ENCODE results near the gene SPATA2. TPM values are rescaled to one million over a fixed set of nuclear protein-coding genes. Genes with fewer than 3 reads are reported as not detected.

The SPATA2 gene
- total RNA-seq, 1 experiment from 2014 or later = 16.0 TPM

GRCh38 chr20:49955167-49955566 is 39.8 kb upstream of the SPATA2 start:
- DNase-seq = no peak
- intact Hi-C loops (cut with micrococcal nuclease; ENCODE audit: unreplicated experiment) = no loop called here
- TF ChIP-seq CTCF (IDR thresholded peaks at IDR 0.05; ENCODE audit: unreplicated experiment) = no peak
- Mint-ChIP-seq H3K36me3 (ENCODE audit: insufficient read depth, unreplicated experiment) (peaks cover 54% of the 10 kb centered on the region), H3K4me1 (ENCODE audit: low read depth, unreplicated experiment) (no peaks in the 10 kb centered on the region), H3K9me3 (ENCODE audit: low read depth, unreplicated experiment) (no peaks in the 10 kb centered on the region), H3K4me3 (ENCODE audit: low read depth, unreplicated experiment) (no peak overlapping the region), H3K27ac (ENCODE audit: unreplicated experiment) (no peak overlapping the region), H3K27me3 (ENCODE audit: unreplicated experiment) (no peaks in the 10 kb centered on the region)
- BruUV-seq (replicated peaks) = no TSS peak
- CTCF ChIA-PET = no interaction called here

- no peak for DNase-seq
- TF ChIP-seq CTCF (IDR thresholded peaks at IDR 0.05; ENCODE audit: unreplicated experiment) = no peak
- no peak overlapping the region for H3K4me3 Mint-ChIP-seq (ENCODE audit: low read depth, unreplicated experiment)
- H3K27ac Mint-ChIP-seq (ENCODE audit: unreplicated experiment) = no peak overlapping the region
- intact Hi-C loops (cut with micrococcal nuclease; ENCODE audit: unreplicated experiment) = no loop called here
- H3K36me3 Mint-ChIP-seq (ENCODE audit: insufficient read depth, unreplicated experiment) = peaks cover 63% of the 10 kb centered on the region
- CTCF ChIA-PET = interaction anchor here (0.6 to 0.8 kb wide), 5 partner anchors 11 to 964 kb away, joined by 3 to 4 read pairs (median 3); no protein-coding TSS in a partner anchor
- no peaks in the 10 kb centered on the region for H3K9me3 Mint-ChIP-seq (ENCODE audit: low read depth, unreplicated experiment)
- H3K27me3 Mint-ChIP-seq (ENCODE audit: unreplicated experiment) = no peaks in the 10 kb centered on the region
- BruUV-seq (replicated peaks) = no TSS peak
- H3K4me1 Mint-ChIP-seq (ENCODE audit: low read depth, unreplicated experiment) = peaks cover 17% of the 10 kb centered on the region
Measured at GRCh38 chr20:49951151-49951550, 35.8 kb upstream of the SPATA2 start.

GRCh38 chr20:49948809-49949507 is 33.6 kb upstream of the SPATA2 start:
- peaks cover 76% of the 10 kb centered on the region for H3K36me3 Mint-ChIP-seq (ENCODE audit: insufficient read depth, unreplicated experiment)
- H3K27me3 Mint-ChIP-seq (ENCODE audit: unreplicated experiment) = no peaks in the 10 kb centered on the region
- DNase-seq = no peak
- H3K4me1 Mint-ChIP-seq (ENCODE audit: low read depth, unreplicated experiment) = peaks cover 17% of the 10 kb centered on the region
- no peak overlapping the region for H3K4me3 Mint-ChIP-seq (ENCODE audit: low read depth, unreplicated experiment)
- no peak for TF ChIP-seq CTCF (IDR thresholded peaks at IDR 0.05; ENCODE audit: unreplicated experiment)
- intact Hi-C loops (cut with micrococcal nuclease; ENCODE audit: unreplicated experiment) = no loop called here
- no peaks in the 10 kb centered on the region for H3K9me3 Mint-ChIP-seq (ENCODE audit: low read depth, unreplicated experiment)
- H3K27ac Mint-ChIP-seq (ENCODE audit: unreplicated experiment) = no peak overlapping the region
- CTCF ChIA-PET = no interaction called here
- BruUV-seq (replicated peaks) = no TSS peak

- Mint-ChIP-seq H3K27me3 (ENCODE audit: unreplicated experiment) (no peaks in the 10 kb centered on the region), H3K27ac (ENCODE audit: unreplicated experiment) (no peak overlapping the region), H3K4me3 (ENCODE audit: low read depth, unreplicated experiment) (no peak overlapping the region), H3K36me3 (ENCODE audit: insufficient read depth, unreplicated experiment) (peaks cover 78% of the 10 kb centered on the region), H3K9me3 (ENCODE audit: low read depth, unreplicated experiment) (no peaks in the 10 kb centered on the region), H3K4me1 (ENCODE audit: low read depth, unreplicated experiment) (peaks cover 17% of the 10 kb centered on the region)
- intact Hi-C loops (cut with micrococcal nuclease; ENCODE audit: unreplicated experiment) = no loop called here
- no peak for TF ChIP-seq CTCF (IDR thresholded peaks at IDR 0.05; ENCODE audit: unreplicated experiment)
- CTCF ChIA-PET = interaction anchor here (0.6 kb wide), 1 partner anchor 97 kb away, joined by 3 read pairs; no protein-coding TSS in a partner anchor
- DNase-seq = no peak
- no TSS peak for BruUV-seq (replicated peaks)
Measured at GRCh38 chr20:49948178-49948577, 32.8 kb upstream of the SPATA2 start.
